Muscle of back (tissue), 11 donors: ENCODE results near the gene MGMT. TPM values are rescaled to one million over a fixed set of nuclear protein-coding genes. Genes with fewer than 3 reads are reported as not detected.

ENCODE experiments used
- DNase-seq, 3 donors: peaks; one replicate each; pipeline versions ENCODE4 v3.0.0 to v3.0.0-alpha.2; 2013
- polyA plus RNA-seq, 10 donors: library from polyadenylated mRNA; unstranded; fragments of 120-200 nt; gene quantifications; one replicate each; pipeline ENCODE4 v1.2.1, GENCODE V29; 2013; ENCODE audit not compliant: insufficient read length in 10 of 10

Gene MGMT
- polyA plus RNA-seq, 10 donors: 10.7 to 19.2 (median 13.8) TPM

DNA sequence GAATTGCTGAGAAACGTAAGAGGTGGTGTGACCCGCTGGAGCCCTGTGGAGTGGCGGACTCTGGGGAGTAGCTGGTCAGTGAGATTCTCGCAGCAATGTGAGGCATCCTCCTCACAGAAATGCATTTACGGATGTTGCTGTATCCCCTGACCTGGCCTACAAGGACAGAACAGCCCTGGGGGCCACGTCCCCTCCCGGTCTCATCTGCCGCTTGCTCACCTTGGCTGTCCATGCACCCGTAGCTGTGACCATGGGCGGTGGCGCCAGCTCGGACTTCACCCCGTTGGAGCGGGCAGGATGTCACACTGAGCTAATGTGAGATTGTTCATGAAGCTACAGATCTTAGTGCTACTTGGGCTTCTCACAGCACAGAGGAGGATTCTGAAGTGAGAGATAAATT, 303.2 kb downstream of the MGMT start:
- no peak for DNase-seq

DNA sequence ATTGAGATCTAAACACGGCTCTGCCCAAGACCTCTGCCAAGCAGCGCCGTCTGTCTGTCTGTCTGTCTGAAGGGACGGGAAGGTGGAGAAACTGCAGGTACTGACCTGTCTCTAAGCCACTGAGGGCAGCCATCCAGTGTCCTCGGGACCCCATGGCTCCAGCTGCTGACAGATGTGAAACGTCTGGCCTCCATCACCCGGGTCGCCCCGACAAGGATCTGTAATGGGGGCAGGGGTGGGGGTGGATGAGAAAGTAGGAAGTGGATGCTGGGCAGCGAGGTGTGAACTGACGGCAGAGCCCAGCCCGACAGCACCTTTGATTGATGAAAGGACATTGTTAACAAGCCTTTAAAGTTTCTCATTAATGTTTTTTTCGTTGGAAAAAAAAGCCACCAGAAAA, 304.0 kb downstream of the MGMT start:
- no peak for DNase-seq

DNA sequence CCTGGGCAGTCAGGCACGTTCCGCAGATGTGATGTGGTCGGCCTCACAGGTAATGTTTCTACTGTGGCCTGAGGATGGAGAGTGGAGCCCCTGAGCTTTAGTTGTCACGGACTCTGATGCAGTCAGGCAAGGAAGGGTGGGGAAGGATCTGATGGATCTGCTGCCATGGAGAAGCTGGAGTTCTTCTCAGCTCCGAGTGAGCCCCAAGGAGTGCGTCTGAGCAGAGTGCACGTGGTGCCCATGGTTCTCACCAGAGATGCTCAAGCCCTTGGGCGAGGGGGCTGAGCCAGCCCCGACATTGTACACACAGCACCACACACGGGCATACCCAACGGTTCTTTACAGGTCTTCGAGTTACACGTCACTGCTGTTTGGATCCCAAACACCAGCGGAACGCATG, 304.5 kb downstream of the MGMT start:
- DNase-seq: no peak

DNA sequence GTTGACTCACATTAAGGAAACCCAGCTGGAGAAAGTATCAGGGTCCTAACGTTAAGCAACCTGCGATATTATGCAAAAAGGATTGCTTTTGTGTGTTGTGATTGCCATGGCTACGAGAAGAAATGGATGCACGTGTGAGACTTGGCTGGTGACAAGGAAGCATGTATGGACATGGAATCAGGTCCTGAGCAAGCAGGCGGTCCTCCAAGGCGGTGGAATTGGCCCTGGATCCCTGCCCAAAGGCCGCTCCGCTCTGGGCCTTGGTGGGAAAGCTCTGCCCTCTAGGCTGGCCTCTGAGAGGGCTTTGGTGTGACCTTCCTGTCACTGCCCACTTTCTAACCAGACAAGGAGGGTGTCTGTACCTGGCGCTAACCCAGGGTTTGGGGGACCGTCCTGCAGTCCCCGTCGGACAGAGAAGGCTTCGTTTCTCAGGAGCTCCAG, 305.0 kb downstream of the MGMT start:
- peak in 1 of 3 donors; percentile 56 for DNase-seq

DNA sequence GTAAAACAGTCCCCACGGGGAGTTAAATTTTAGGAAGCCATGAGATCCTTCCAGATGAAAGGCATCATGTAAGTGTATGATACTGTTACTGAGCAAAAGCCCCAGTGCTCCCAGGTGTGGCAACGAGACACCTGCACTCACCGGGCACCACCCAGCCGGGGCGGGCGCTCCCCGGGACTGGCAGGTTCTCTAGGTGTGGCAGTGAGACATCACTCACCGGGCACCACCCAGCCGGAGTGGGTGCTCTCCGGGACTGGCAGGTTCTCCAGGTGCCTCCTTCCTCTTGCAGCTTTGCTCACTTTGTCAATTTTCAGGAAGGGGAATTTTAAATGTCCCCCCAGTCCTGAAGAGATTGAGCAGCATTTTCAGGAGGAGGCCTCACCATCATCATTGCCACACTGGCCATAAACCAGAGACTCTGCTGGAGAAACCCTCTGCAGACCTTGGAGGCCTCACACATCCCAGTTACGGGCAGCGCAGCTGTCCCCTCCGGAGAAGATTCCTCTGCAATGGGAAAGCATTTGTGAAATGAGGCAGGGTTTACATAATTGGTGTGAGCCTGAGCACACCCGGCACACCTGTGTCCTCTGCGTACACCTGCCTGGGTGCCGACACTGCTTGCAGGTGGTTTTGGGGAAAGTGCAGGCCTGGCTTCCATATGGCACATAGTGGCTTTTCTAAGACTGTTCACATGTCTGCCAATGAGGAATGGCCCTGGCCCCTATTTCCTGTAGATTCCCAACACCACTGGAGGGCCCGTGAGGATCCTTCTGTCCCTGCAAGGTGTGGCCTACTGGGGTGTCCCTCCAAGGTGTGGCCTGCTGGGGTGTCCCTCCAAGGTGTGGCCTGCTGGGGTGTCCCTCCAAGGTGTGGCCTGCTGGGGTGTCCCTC, 305.7 kb downstream of the MGMT start:
- DNase-seq: no peak

DNA sequence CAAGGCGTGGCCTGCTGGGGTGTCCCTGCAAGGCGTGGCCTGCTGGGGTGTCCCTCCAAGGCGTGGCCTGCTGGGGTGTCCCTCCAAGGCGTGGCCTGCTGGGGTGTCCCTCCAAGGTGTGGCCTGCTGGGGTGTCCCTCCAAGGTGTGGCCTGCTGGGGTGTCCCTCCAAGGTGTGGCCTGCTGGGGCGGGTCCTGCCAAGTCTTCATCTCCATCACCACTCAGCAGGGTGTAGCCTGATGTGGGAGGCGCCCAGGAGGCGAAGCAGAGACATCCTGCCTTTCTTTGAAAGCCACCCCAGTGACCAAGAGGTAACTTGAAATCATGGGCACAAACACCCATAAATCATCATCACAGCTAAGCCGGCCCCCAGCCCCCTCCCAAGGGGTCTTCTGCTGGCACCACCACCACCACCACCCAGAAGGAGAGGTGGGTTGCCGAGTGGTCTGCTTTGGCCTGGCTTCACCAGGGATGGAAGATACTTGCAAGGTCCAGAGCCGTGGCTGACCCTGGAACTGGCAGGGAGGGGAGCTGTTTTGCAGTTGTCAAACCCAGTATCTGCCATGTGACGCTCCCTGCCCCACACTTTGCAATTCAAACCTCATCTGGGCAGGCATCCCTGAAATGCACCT, 306.4 kb downstream of the MGMT start:
- no peak for DNase-seq

DNA sequence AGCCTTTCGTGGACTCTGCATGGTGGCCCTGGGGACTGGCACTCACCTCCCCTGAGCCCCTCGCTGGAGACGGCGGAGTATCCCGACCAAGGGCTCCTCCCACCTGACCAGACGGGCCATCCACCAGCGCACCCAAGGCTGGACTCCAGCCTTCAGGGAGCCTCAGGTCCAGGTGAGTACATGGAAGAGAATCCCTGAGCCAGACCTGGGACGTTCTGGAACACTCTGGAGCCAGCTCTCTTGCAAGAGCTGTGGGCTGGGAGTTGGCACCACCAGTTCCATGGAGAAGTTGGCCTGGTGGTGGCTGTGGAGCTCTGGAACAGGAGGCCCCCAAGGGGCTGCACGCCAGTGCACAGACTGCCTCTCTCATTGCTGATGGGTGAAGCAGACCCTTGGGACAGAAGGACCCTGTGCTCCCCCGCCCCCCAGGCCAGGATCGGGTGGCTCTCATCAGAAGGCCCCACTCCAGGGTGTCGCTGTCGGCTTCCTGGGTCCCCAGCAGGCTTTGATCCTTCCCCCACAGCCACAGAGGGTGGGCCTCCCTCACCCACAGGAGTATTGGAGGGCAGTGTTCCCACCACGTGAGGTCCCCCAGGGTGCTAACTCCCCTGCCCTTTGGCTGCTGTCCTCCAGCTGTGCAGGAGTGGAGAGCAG, 307.2 kb downstream of the MGMT start:
- DNase-seq: no peak

DNA sequence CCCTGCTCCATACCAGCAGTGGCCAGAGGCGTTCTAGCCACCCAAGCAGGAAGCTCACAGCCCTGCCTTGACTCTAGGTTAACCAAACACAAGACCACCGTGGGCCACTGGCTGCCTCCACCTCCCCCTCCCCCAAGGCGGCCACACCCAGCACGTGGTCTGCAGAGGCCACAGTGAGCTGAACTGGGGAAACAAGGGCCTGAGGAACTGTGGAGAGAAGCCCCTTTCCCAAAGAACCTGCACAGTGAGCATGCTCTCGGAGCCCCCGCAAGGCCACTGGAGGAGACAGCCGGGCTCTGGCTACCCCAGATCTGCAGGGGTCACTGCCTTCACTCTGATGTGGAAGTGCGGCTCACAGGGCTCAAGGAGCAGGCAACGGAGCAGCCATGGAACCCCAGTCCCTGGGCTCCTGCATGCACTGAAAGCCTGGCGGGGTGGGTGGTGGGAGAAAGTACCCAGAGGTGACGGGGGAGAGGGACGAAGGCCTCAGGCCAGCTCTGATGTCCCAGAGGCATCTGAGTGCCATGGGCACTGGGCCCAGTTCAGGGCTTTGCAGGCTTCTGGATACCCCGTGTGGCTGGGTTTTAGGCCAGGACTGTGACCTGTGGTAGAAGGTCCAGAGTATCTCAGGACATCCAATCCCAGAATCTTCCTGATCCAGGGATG, 307.8 kb downstream of the MGMT start:
- DNase-seq: no peak

DNA sequence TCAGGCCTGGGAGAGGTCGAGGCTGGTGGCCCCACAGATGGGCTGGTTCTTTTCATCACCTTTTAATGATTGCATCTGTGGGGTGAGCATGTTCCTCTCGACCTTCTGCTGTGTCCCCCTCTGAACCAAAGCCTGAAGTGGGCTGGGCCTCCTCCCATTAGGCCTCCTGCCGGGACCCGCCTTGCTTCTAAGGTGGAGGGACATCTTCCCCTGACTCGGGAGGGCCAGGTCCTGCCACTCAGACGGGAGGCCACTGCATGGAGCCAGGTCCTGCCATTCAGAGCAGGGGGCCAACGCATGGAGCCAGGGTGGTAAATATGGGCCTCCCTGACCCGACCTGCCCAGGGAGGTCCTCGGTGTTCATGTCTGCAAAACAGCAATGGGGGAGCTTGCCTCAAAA, 308.6 kb downstream of the MGMT start:
- no peak for DNase-seq

DNA sequence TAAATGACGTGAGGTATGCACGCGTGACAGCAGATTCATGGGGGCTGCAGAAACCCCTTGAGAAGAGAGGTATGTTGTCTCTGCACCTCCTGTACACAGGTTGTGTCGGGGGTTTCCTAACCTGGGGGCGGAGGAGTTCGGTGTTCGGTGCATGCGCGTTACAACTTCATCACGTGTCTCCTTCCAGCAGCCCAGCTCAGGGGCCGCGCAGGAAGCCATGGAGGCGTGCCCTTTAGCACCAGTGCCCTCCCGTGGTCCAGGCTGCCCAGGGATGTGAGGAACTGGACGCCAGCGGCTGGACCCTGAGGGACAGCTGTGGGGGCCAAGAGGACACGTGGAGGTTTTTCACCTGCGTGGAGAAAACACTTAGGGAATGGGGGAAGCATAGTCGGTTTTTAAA, 310.6 kb downstream of the MGMT start:
- DNase-seq: no peak

DNA sequence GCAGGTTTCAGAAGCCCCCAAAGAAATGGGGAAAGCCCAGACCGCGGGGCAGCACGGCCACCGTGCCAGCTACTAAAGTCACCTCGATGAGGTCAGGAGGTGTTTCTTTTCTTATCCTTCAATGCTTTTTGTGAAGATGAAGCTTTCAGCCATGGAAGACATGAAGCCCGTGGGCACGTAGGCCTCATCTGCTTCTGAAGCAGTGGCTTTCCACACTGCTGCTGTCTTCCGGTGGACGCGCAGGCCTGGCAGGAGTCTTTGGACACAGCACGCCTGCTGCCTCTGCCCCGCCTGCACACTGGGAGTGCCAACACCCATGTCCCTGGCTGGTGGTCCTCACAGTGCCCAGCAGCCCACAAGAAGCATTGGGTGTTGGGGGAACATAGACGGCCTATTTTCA, 311.5 kb downstream of the MGMT start:
- DNase-seq: no peak

DNA sequence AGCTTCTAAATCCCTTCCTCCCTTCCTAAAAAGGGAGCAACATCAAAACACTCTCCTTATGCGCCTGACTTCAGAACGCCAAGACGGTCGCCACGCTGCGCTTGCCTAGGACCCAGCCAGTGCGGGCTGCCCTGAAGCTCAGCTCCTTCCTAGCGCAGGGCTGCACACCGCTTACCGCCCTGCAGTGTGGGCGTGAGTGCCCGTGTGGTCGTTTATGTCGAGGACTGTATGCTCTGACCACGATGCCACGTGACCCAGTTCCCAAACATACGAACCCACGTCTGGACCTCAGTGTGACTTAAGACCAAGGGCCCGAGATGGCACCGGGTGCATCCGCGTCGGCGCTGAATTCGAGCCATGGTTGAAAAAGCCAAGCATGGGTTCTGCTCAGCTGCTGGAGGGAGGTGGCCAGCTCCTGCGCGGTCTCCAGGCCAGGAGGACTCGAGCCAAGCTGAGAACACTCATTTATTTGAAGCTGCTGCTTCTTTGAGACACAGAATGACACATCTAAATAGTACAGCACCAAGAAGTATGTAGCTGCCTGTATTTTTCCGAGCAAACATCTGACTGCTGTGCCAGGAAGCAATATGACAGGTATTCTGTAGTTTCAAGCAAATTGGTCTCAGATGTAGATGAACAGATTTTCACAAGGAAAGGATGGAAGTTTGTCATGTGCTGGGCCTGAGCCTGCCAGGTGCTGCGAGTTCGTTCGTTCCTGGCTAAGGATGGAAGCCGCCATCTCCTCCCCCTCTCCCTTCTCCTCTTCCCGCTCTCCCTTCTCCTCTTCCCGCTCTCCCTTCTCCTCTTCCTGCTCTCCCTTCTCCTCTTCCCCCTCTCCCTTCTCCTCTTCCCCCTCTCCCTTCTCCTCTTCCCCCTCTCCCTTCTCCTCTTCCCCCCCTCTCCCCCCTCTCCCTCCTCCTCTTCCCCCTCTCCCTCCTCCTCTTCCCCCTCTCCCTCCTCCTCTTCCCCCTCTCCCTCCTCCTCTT, 312.4 kb downstream of the MGMT start:
- peak in 2 of 3 donors; percentile 33 to 72 for DNase-seq

DNA sequence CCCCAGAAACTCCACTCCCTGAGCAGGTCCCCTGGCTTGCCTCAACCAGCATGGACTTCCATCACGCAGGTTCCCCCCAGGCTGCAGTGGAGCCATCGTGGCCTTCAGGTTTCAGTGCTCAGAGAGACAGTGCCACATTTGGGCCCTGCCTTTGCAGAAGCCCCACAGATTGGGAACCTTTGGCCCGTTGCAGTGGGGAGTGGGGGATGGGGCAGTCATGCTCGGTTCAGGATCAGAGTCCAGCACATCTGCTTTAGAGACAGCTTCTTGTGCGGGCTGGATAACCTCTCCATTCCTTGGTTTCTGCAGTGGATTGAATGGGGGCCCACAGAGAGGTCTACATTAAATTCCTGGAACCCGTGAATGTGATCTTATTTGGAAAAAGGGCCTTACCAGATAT, 313.2 kb downstream of the MGMT start:
- peak in 2 of 3 donors; percentile 16 to 64 for DNase-seq

DNA sequence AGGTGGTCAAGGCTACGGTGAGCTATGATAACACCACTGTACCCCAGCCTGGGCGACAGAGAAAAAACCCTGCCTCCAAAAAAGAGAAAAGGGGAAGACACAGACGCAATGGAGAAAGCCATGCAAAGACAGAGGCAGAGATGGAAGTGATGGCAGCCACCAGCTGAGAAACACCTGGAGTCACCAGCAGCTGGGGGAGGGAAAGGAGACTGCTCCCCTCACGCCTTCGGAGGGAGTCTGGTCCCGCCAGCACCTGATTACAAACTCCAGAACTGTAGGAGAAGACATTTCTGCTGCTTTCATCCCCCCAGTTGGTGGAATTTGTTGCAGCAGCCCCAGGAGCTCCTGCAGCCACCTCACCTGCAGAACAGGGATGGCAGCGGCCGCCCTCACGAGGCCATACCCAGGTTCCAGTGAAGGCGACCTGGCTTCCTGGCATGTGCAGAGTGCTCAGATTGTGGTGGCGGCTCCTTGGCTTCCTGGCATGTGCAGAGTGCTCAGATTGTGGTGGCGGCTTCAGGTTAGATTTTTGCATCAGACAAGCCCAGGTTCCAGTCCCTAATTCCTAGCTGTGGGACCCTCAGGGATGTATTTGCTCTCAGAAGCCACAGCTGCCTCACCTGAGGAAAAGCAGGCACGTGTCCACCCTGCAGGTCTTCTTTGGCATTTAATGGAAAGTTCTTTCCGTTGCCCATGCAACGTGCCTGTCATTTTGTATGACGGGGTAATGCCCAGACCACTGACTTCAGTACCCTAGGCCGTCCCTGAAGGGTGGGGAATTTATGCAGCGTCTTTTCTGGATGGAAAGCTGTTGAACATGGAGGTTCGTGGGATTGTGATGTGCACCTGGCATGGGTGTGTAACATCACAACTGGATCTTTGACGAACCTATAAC, 314.1 kb downstream of the MGMT start:
- DNase-seq: no peak

DNA sequence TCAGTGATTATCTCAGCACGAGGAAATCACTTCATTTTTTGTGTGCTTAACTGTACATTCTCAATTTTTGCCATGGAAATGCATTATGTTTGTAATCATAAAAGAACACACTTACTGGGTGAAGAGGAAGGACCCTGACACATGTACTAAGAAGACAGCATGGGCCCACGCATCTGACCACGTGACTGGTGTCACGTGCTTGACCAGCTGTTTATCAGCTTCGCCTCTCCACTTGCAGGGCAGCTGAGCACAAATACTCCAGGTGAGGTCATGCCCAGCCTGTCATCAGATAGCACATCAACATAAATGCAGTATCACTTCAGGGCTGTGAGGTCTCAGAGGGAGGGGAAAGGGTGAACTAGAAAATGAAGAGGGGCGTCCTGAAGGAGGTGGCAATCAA, 317.2 kb downstream of the MGMT start:
- DNase-seq: peak in 1 of 3 donors; percentile 30

DNA sequence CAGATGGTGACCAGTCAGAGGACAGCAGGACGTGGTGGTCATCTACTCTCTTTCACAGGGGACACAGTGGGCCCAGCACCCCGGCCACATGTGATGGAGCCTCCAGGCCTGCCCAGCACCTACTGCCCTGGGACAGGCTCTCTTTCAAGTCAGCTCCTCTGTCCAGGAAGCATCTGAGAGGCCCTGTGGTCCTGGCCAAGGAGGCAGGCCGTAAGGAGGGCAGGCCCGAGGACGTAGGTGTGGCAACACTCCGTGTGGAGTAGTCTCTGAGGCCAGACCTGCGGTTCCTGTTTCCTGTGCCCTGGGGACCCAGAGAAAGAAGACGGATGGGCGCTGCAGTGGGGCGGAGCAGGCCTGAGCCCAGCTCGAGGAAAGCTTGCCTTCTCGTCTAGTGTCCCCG, 317.9 kb downstream of the MGMT start:
- DNase-seq: no peak

DNA sequence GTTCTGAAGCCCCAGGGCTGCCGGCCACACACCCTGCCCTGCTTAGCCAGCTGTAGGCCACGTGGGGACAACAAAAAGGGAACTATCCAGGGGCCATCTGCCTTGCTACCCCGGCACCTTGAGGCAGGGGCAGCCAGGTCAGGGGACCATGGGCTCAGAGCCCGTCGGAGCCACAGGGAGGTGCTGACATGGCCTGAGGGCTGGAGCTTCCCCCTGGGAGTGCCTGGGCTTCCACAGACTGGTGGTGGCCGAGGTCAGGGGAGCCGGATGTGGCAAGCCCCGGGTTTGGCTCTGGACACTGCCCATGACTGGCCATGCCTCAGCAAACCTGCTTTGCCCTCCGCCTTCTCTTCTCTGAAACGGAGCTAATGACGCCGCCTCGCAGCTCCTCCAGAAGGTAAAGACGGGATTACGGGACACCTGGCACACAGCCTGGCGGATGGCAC, 318.5 kb downstream of the MGMT start:
- no peak for DNase-seq

DNA sequence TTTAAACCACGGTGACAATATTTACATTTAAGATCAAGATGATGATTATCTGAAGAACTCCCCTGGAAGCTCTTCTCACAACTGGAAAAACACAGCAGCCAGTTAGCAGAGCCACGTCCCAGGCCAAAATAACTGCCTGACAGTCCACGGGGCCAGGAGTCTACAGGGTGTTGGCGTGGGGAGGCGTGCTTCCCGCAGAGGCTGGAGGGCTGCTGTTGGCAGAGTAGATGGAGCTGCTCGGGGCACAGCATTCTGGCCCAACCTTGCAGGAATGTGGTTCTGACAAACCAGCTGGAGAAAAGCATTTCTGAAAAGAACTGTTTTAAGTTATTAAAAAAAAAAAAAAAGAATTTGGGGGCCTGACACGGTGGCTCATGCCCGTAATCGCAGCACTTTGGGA, 319.2 kb downstream of the MGMT start:
- DNase-seq: no peak

DNA sequence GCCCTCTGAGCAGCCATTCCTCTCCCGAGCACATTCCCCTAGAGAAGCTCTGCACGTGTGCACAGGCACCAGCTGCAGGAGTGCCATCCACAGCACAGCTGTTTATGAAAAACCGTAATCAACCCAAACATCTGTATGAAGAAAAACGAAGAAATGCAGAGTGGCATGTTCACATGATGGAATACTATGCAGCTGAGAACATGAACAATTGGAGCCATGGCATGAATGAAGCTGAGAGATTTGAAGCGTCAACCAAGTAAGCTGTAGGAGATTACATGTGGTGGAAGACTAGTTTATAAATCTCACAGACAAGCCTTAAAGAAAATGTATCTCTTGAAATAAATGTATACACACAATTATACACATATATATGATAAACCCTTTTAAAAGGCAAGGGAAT, 320.5 kb downstream of the MGMT start:
- DNase-seq: no peak

DNA sequence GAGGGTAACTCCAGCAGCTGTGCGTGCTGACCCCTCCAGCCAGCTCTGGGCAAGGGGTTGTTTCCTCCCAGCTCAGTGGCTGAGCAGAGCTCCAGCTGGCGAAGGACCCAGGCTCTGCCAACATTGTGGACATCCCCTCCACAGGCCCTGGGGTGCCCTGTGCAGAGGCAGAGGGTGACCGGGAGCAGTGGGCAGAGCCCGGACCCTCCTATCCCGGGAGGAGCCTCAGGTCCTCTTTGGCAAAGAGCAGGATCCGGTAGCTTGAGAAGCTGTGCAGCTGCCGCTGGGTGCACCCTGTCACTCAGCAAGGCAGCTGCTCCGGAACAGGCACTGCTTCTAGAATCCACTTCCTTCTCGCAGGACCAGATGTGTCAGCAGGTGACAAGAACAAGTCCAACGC, 321.2 kb downstream of the MGMT start:
- DNase-seq: peak; percentile 30 to 68 (median 52)
